Measurements from ENCODE around the gene GON4L.

DNA sequence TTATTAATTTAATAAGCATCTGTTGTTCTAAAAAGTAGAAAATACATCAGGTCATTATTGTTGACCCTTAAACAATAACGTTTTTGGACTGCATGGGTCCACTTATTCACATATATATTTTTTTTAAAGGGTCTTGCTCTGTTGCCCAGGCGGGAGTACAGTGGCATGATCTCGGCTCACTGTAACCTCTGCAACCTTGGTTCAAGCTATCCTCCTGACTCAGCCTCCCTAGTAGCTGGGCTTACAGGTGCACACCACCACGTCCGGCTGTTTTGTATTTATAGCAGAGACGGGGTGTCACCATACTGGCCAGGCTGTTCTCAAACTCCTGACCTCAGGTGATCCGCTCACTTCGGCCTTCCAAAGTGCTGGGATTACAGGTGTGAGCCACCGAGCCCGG lies 115.1 kb downstream of the GON4L start:
- TF ChIP-seq, protein P1, sequence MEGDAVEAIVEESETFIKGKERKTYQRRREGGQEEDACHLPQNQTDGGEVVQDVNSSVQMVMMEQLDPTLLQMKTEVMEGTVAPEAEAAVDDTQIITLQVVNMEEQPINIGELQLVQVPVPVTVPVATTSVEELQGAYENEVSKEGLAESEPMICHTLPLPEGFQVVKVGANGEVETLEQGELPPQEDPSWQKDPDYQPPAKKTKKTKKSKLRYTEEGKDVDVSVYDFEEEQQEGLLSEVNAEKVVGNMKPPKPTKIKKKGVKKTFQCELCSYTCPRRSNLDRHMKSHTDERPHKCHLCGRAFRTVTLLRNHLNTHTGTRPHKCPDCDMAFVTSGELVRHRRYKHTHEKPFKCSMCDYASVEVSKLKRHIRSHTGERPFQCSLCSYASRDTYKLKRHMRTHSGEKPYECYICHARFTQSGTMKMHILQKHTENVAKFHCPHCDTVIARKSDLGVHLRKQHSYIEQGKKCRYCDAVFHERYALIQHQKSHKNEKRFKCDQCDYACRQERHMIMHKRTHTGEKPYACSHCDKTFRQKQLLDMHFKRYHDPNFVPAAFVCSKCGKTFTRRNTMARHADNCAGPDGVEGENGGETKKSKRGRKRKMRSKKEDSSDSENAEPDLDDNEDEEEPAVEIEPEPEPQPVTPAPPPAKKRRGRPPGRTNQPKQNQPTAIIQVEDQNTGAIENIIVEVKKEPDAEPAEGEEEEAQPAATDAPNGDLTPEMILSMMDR (IDR thresholded peaks at IDR 0.05), result no peak
- no peak for TF ChIP-seq POLR2A (IDR thresholded peaks at IDR 0.05)
